HEK293T (cell line): ENCODE results near the gene NOL11.
A peak's percentile ranks its signal among the peaks of the same experiment; 100 is the strongest.

Experiments used
- CTCF ChIA-PET: fragments of 350-600 bp; formaldehyde crosslinking; extraction: SDS; loops from one replicate; lab custom pipeline; 2021; ENCODE audit warnings: antibody characterized with exemption, inconsistent platforms; lab: Yijun Ruan, JAX
- POLR2A ChIA-PET: fragments of 350-600 bp; formaldehyde crosslinking; extraction: SDS; loops from one replicate; lab custom pipeline; 2020; ENCODE audit warnings: antibody characterized with exemption, inconsistent platforms; lab: Yijun Ruan, JAX
- DNase-seq: peaks from one replicate; pipeline ENCODE4 v3.0.0; 2012; ENCODE audit warnings: mixed read lengths; ENCODE audit errors: extremely low spot score
- ARNT ChIP-seq: fragments of 450-650 bp; IDR thresholded peaks from 2 replicates; pipeline ENCODE4 v1.6.1; 2017; ENCODE audit warnings: mild to moderate bottlenecking
- BHLHE40 ChIP-seq: fragments of 450-650 bp; IDR thresholded peaks from 2 replicates; pipeline ENCODE4 v1.6.1; 2016; ENCODE audit warnings: mild to moderate bottlenecking, moderate library complexity, borderline replicate concordance
- CTBP1 ChIP-seq: fragments of 450-650 bp; IDR thresholded peaks from 2 replicates; pipeline ENCODE4 v1.6.1; 2016; ENCODE audit warnings: borderline replicate concordance
- ELF4 ChIP-seq: fragments of 450-650 bp; IDR thresholded peaks from 2 replicates; pipeline ENCODE4 v1.6.1; 2017; ENCODE audit warnings: antibody characterized with exemption
- FOXA1 ChIP-seq: fragments of 450-650 bp; IDR thresholded peaks from 2 replicates; pipeline ENCODE4 v1.6.1; 2016; ENCODE audit warnings: mild to moderate bottlenecking
- FOXK2 ChIP-seq: fragments of 450-650 bp; IDR thresholded peaks from 2 replicates; pipeline ENCODE4 v1.6.1; 2016; ENCODE audit warnings: mild to moderate bottlenecking
- FOXM1 ChIP-seq: fragments of 450-650 bp; IDR thresholded peaks from 2 replicates; pipeline ENCODE4 v1.6.1; 2017; ENCODE audit warnings: mild to moderate bottlenecking, borderline replicate concordance
- HDGF ChIP-seq: fragments of 450-650 bp; IDR thresholded peaks from 2 replicates; pipeline ENCODE4 v1.6.1; 2017; ENCODE audit warnings: antibody characterized with exemption, borderline replicate concordance
- L3MBTL2 ChIP-seq: fragments of 450-650 bp; conservative IDR thresholded peaks from 2 replicates; pipeline ENCODE4 v1.6.1; 2016; ENCODE audit warnings: mild to moderate bottlenecking
- LEF1 ChIP-seq: fragments of 450-650 bp; IDR thresholded peaks from 2 replicates; pipeline ENCODE4 v1.6.1; 2017; ENCODE audit warnings: mild to moderate bottlenecking, borderline replicate concordance
- NFRKB ChIP-seq: fragments of 450-650 bp; IDR thresholded peaks from 2 replicates; pipeline ENCODE4 v1.6.1; 2016; ENCODE audit warnings: mild to moderate bottlenecking, moderate library complexity
- PKNOX1 ChIP-seq: fragments of 450-650 bp; IDR thresholded peaks from 2 replicates; pipeline ENCODE4 v1.6.1; 2016
- SP1 ChIP-seq: fragments of 450-650 bp; IDR thresholded peaks from 2 replicates; pipeline ENCODE4 v1.6.1; 2017
- SUZ12 ChIP-seq: fragments of 450-650 bp; IDR thresholded peaks from 2 replicates; pipeline ENCODE4 v1.6.1; 2016; ENCODE audit warnings: mild to moderate bottlenecking
- TARDBP ChIP-seq: fragments of 450-650 bp; IDR thresholded peaks from 2 replicates; pipeline ENCODE4 v1.6.1; 2016
- ZNF384 ChIP-seq: fragments of 450-650 bp; IDR thresholded peaks from 2 replicates; pipeline ENCODE4 v1.6.1; 2016

NOL11 gene

GRCh38 chr17:67717624-67718324, at the start of gene NOL11:
Gene NOL11, plus strand, starts transcription at chr17:67717936. Its CDS starts 12 bp downstream, at chr17:67717948.
- ChIA-PET CTCF (interaction anchor here (0.7 to 1.3 kb wide), 2 partner anchors 12 to 225 kb away, joined by 3 to 4 read pairs; no protein-coding TSS in a partner anchor), POLR2A (interaction anchor here (0.5 to 2.8 kb wide), 14 partner anchors 11 to 401 kb away, joined by 3 to 20 read pairs (median 4); no protein-coding TSS in a partner anchor)
- TF ChIP-seq ARNT: no peak
- 0 out of 2 replicates have a peak, but pooled peaks have one; percentile 60 for TF ChIP-seq NFRKB
- peak; percentile 92 for TF ChIP-seq ELF4
- TF ChIP-seq SP1: peak; percentile 54; the same call in 1 of the 2 replicates
- DNase-seq: peak; percentile 99

GRCh38 chr17:67671493-67671892, 46.2 kb upstream of the NOL11 start:
- DNase-seq: peak; percentile 47
- TF ChIP-seq PKNOX1: no peak
- no peak for TF ChIP-seq NFRKB
- TF ChIP-seq SUZ12: no peak
- TF ChIP-seq BHLHE40: no peak
- no peak for TF ChIP-seq HDGF
- no peak for TF ChIP-seq ARNT
- TF ChIP-seq L3MBTL2: no peak
- TF ChIP-seq SP1: no peak
- no peak for TF ChIP-seq FOXM1
- TF ChIP-seq ZNF384: no peak
- no peak for TF ChIP-seq LEF1
- TF ChIP-seq FOXK2: no peak
- POLR2A ChIA-PET: no interaction called here
- CTCF ChIA-PET: interaction anchor here (1.1 kb wide), 1 partner anchor 297 kb away, joined by 3 read pairs; no protein-coding TSS in a partner anchor

- ChIA-PET POLR2A (no interaction called here), CTCF (interaction anchor here (0.6 kb wide), 1 partner anchor 123 kb away, joined by 3 read pairs; no protein-coding TSS in a partner anchor)
- DNase-seq: no peak
- TF ChIP-seq SP1 (no peak), TARDBP (no peak), ELF4 (no peak), NFRKB (no peak), CTBP1 (no peak), ARNT (no peak), BHLHE40 (no peak), LEF1 (no peak), L3MBTL2 (no peak), FOXK2 (no peak), SUZ12 (no peak), HDGF (no peak), PKNOX1 (no peak), ZNF384 (no peak), FOXA1 (no peak)
These were observed 45.0 kb upstream of the NOL11 start for GRCh38 chr17:67672592-67673335.

GRCh38 chr17:67675481-67675880, 42.3 kb upstream of the NOL11 start:
- DNase-seq: no peak
- ChIA-PET POLR2A (no interaction called here), CTCF (no interaction called here)
- TF ChIP-seq FOXM1 (no peak), BHLHE40 (no peak), SUZ12 (no peak), FOXK2 (no peak), HDGF (no peak), TARDBP (no peak), NFRKB (no peak), L3MBTL2 (no peak), PKNOX1 (no peak), FOXA1 (no peak), ELF4 (no peak), ZNF384 (no peak)

GRCh38 chr17:67676305-67676704, 41.4 kb upstream of the NOL11 start:
- TF ChIP-seq ARNT (no peak), HDGF (no peak), SP1 (no peak), CTBP1 (no peak), LEF1 (no peak), TARDBP (no peak), BHLHE40 (no peak), FOXM1 (no peak), FOXK2 (no peak), SUZ12 (no peak), ZNF384 (no peak), NFRKB (no peak), ELF4 (no peak), FOXA1 (no peak), L3MBTL2 (no peak), PKNOX1 (no peak)
- ChIA-PET POLR2A (no interaction called here), CTCF (no interaction called here)
- DNase-seq: no peak
